MM.1S (cell line): ENCODE measurements around the gene ANKS6.
"Not testable (repeated sequence)": the region's sequence is repeated elsewhere in the genome, so short reads cannot be mapped to it uniquely, and the experiment has no call there.

Source experiments
- DNase-seq: peaks from one replicate; pipeline ENCODE4 v3.0.0-alpha.2; 2015
- H2AFZ ChIP-seq: fragments of 300-600 bp; sonication (generic); 2 replicates; pipeline ENCODE4 v1.6.0; 2016; ENCODE audit warnings: antibody characterized with exemption, low read length
- H3F3A ChIP-seq: fragments of 300-600 bp; sonication (generic); 2 replicates; pipeline ENCODE4 v1.6.1; 2016; ENCODE audit warnings: mild to moderate bottlenecking, antibody characterized with exemption, low read length, moderate library complexity, mixed read lengths; ENCODE audit not compliant: insufficient read depth
- H3K27ac ChIP-seq: fragments of 300-600 bp; sonication (generic); 2 replicates; pipeline ENCODE4 v1.5.1; 2016; ENCODE audit warnings: mild to moderate bottlenecking, low read length
- H3K27me3 ChIP-seq: fragments of 300-600 bp; sonication (generic); replicated peaks from 2 replicates; pipeline ENCODE4 v1.6.0; 2016; ENCODE audit warnings: low read length; ENCODE audit not compliant: insufficient read depth
- H3K36me3 ChIP-seq: fragments of 300-600 bp; sonication (generic); replicated peaks from 2 replicates; pipeline ENCODE4 v1.6.1; 2016; ENCODE audit warnings: mild to moderate bottlenecking, low read length, mixed read lengths; ENCODE audit not compliant: insufficient read depth
- H3K4me1 ChIP-seq: fragments of 300-600 bp; sonication (generic); 2 replicates; pipeline ENCODE4 v1.6.1; 2016; ENCODE audit warnings: low read length, mixed read lengths
- H3K4me2 ChIP-seq: fragments of 300-600 bp; sonication (generic); 2 replicates; pipeline ENCODE4 v1.6.0; 2016; ENCODE audit warnings: low read depth, low read length
- H3K4me3 ChIP-seq: fragments of 300-600 bp; sonication (generic); 2 replicates; pipeline ENCODE4 v1.5.1; 2016; ENCODE audit warnings: low read length, mixed read lengths
- H3K79me2 ChIP-seq: fragments of 300-600 bp; sonication (generic); 2 replicates; pipeline ENCODE4 v1.6.1; 2016; ENCODE audit warnings: mixed run types, low read length, mixed read lengths
- H3K9ac ChIP-seq: fragments of 300-600 bp; sonication (generic); 2 replicates; pipeline ENCODE4 v1.6.1; 2016; ENCODE audit warnings: low read length, mixed read lengths
- H3K9me2 ChIP-seq: fragments of 300-600 bp; sonication (generic); replicated peaks from 2 replicates; pipeline ENCODE4 v1.6.1; 2016; ENCODE audit warnings: mild to moderate bottlenecking, low read length, mixed read lengths; ENCODE audit not compliant: insufficient read depth
- H3K9me3 ChIP-seq: fragments of 300-600 bp; sonication (generic); replicated peaks from 2 replicates; pipeline ENCODE4 v1.6.1; 2016; ENCODE audit warnings: mild to moderate bottlenecking, low read length, mixed read lengths; ENCODE audit not compliant: insufficient read depth
- H4K20me1 ChIP-seq: fragments of 300-600 bp; sonication (generic); 2 replicates; pipeline ENCODE4 v1.6.1; 2016; ENCODE audit warnings: mild to moderate bottlenecking, low read length, moderate library complexity, mixed read lengths; ENCODE audit not compliant: insufficient read depth
- CTCF ChIP-seq: fragments of 300-600 bp; sonication (generic); IDR thresholded peaks from 2 replicates; pipeline ENCODE4 v1.5.1; 2016; ENCODE audit warnings: antibody characterized with exemption, low read length, mixed read lengths
- EZH2 ChIP-seq: fragments of 300-600 bp; sonication (generic); optimal IDR thresholded peaks from 2 replicates; pipeline ENCODE3; 2017; ENCODE audit warnings: low read depth, mild to moderate bottlenecking, antibody characterized with exemption, low read length, mixed read lengths
- EZH2phosphoT487 ChIP-seq: fragments of 300-600 bp; sonication (generic); IDR thresholded peaks from 2 replicates; pipeline ENCODE4 v1.6.1; 2018; ENCODE audit warnings: antibody characterized with exemption, low read length

ANKS6 gene

DNA sequence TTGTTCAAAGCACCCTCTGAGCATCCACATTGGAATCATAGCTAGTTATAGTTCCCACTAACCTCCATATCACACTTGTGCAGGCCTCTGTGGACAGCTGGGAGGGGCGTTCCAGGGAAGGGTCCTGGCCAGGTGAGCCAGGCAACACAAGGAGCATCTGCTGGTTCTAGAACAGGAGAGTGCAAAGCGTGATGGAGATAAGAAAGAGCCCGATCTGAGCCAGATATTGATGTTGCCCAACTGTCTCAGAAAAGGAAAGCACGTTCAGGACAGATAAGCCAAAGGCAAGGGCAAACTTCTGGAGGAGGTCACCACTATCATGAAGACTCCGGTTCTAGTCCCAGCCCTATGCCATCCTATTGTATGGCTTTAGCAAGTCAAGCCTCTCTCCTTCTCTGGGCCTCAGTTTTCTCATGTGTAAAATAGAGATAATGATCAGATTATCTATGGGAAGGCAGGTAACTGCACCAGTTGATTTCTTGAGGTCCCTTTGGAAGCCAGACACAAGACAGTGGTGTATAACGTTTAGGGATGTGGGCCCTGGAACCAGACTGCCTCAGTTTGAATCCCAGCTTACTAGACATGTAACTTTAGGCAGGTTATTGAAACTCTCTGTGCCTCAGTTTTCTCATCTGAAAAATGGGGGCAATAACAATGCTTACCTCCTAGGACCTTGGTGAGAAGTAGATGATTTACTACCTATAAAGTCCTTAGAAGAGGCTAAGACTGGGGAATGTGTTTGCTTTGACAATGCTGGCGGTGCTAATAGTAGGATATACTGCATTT, 107.5 kb downstream of the ANKS6 start:
- H3K4me3 ChIP-seq = no peak overlapping the region
- H3K9me3 ChIP-seq = no peaks in the 10 kb centered on the region
- H3F3A ChIP-seq = no peaks in the 10 kb centered on the region
- no peaks in the 10 kb centered on the region for H3K27me3 ChIP-seq
- no peak overlapping the region for H2AFZ ChIP-seq
- H3K4me1 ChIP-seq = no peaks in the 10 kb centered on the region
- H3K4me2 ChIP-seq = no peak overlapping the region
- no peaks in the 10 kb centered on the region for H3K9me2 ChIP-seq
- no peaks in the 10 kb centered on the region for H3K79me2 ChIP-seq
- no peak overlapping the region for H3K27ac ChIP-seq
- H3K36me3 ChIP-seq = no peaks in the 10 kb centered on the region
- H3K9ac ChIP-seq = no peak overlapping the region
- no peaks in the 10 kb centered on the region for H4K20me1 ChIP-seq
- DNase-seq = no peak
- TF ChIP-seq EZH2phosphoT487 (no peak), EZH2 (no peak), CTCF (no peak)

- no peak overlapping the region for H3K9ac ChIP-seq
Observed at GRCh38 chr9:98687911-98688310, 108.4 kb downstream of the ANKS6 start.

DNA sequence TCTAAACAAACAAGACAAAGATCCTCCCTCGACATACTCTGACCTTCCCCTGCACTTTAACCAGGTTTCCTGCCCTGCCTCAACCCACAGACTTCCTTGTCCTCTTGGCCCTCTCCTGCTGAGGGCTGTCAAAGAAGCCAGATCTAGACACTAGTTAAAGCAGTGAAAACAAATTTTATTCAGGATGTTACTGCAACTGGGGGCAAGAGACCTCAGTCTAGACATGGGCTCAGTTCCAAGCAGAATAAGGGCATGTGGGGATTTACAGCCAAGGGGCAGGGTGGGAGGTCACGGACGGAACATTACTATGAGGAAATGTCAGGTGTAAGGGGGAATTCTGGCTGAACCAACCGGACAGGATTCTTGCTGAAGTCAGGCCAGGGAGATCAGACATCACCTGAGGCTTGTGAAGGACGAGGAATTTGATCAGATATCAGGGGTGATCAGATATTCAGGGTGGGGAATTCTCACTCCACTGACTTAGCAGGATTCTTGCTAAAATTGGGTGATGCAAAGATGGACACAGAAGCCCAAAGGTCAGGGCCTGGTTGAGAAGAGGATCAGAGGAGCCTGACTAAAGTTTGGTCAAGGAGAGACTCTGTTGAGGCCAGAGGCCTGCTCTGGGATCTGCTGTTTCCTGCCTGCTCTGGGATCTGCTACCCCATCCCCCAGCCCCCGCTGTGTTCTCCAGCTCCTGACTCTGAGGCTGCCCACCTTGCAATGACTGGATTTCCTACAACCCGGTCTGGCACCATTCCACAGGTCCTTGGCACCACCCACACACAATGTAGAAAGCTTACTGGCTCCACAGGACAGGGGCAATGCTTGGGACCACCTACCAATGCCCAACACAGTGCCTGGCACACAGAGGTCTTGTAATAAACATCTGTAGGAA, 109.1 kb downstream of the ANKS6 start:
- H3F3A ChIP-seq = no peaks in the 10 kb centered on the region
- H3K4me1 ChIP-seq = no peaks in the 10 kb centered on the region

More at GRCh38 chr9:98687911-98688310, 108.4 kb downstream of the ANKS6 start:
- no peak for TF ChIP-seq EZH2
- TF ChIP-seq CTCF = no peak
- TF ChIP-seq EZH2phosphoT487 = no peak
- Histone ChIP-seq H4K20me1 (no peaks in the 10 kb centered on the region), H3F3A (no peaks in the 10 kb centered on the region), H3K36me3 (no peaks in the 10 kb centered on the region), H3K4me1 (no peaks in the 10 kb centered on the region), H3K4me2 (no peak overlapping the region), H2AFZ (no peak overlapping the region), H3K9me3 (no peaks in the 10 kb centered on the region), H3K79me2 (no peaks in the 10 kb centered on the region), H3K27ac (no peak overlapping the region), H3K9me2 (no peaks in the 10 kb centered on the region), H3K27me3 (no peaks in the 10 kb centered on the region), H3K4me3 (no peak overlapping the region)
- DNase-seq = no peak

DNA sequence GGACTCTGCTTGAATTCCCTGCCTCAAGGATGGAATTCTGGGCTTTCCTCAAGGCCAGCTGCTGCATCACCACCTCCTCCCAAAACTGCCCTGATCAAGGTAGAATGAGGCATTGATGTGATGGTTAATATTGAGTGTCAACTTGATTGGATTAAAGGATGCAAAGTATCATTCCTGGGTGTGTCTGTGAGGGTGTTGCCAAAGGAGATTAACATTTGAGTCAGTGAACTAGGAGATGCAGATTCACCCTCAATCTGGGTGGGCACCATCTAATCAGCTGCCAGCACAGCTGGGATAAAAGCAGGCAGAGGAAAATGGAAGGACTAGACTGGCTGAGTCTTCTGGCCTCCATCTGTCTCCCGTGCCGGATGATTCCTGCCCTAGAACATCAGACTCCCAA, 111.5 kb downstream of the ANKS6 start:
- H3K4me2 ChIP-seq, H3K9ac ChIP-seq, H3K4me1 ChIP-seq, H3K36me3 ChIP-seq, DNase-seq, H3K27me3 ChIP-seq, H4K20me1 ChIP-seq, H3K9me3 ChIP-seq, H3K4me3 ChIP-seq, H3K79me2 ChIP-seq, H3F3A ChIP-seq, H2AFZ ChIP-seq, H3K27ac ChIP-seq, H3K9me2 ChIP-seq: not testable (repeated sequence)

More for the DNA sequence above, 109.1 kb downstream of the ANKS6 start:
- Histone ChIP-seq H3K9me2 (no peaks in the 10 kb centered on the region), H3K4me2 (no peak overlapping the region), H3K27ac (no peak overlapping the region), H2AFZ (no peak overlapping the region), H4K20me1 (no peaks in the 10 kb centered on the region), H3K4me3 (no peak overlapping the region), H3K9me3 (no peaks in the 10 kb centered on the region), H3K79me2 (no peaks in the 10 kb centered on the region), H3K9ac (no peak overlapping the region), H3K36me3 (no peaks in the 10 kb centered on the region), H3K27me3 (no peaks in the 10 kb centered on the region)
- DNase-seq = no peak
- no peak for TF ChIP-seq EZH2
- TF ChIP-seq CTCF = no peak
- TF ChIP-seq EZH2phosphoT487 = no peak
